HepG2 (cell line): ENCODE measurements around the gene BANP.

ENCODE experiments used
- ARNT ChIP-seq: fragments of 450-650 bp; IDR thresholded peaks from 2 replicates; pipeline ENCODE4 v1.6.1; 2017
- CTCF ChIP-seq: sonication (generic); formaldehyde crosslinking; IDR thresholded peaks from 2 replicates; pipeline ENCODE4 v1.5.0; 2020; ENCODE audit warnings: mild to moderate bottlenecking, missing genetic modification reagents, moderate library complexity
- ESRRA ChIP-seq: sonication (generic); formaldehyde crosslinking; IDR thresholded peaks from 2 replicates; pipeline ENCODE4 v1.5.1; 2020; ENCODE audit warnings: mild to moderate bottlenecking, low read depth, missing genetic modification reagents
- ZNF121 ChIP-seq: sonication (generic); formaldehyde crosslinking; IDR thresholded peaks from 2 replicates; pipeline ENCODE4 v1.5.0; 2020; ENCODE audit warnings: mild to moderate bottlenecking, missing genetic modification reagents
- ZNF280B ChIP-seq: sonication (generic); formaldehyde crosslinking; IDR thresholded peaks from 2 replicates; pipeline ENCODE4 v1.5.0; 2020; ENCODE audit warnings: missing genetic modification reagents, mild to moderate bottlenecking, borderline replicate concordance

DNA sequence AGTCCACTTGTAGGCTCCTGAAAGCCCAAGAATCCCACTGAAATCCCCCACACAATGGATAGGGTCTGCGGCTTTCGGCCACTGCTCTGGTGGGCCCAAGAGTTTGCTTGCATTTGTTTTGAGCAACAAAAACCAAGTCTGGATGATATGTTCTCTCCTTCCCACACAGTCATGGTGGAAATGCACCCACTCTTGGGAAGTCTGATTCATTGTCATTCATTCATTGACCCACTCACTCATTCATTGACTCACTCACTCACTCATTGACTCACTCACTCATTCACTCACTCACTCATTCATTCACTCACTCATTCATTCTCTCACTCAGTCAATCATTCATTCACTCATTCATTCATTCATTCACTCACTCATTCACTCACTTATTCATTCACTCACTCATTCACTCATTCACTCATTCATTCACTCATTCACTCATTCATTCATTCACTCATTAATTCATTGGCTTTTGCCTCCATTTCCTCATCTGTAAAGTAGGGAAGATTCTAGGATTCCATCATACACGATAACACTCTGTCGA is 12.8 kb upstream of the BANP start:
- TF ChIP-seq CTCF (CRISPR knock-in tag) (no peak), ARNT (no peak), ZNF121 (CRISPR knock-in tag) (no peak), ZNF280B (CRISPR knock-in tag) (no peak), ESRRA (CRISPR knock-in tag) (no peak)
